ENCODE measurements around the gene TFR2. TPM values are rescaled to one million over a fixed set of nuclear protein-coding genes. Genes with fewer than 3 reads are reported as not detected.

Gene TFR2
- total and polyA plus RNA-seq, 9 of the 15 experiments (the other 6 are each of a cell fraction or from before 2014, with no cell fraction given) = 3.8 to 123 (median 51.1) TPM

GRCh38 chr7:100585511-100586265, 55.7 kb downstream of the TFR2 start, which contains the start of gene LRCH4 (continued):
- TF ChIP-seq E2F1 (CRISPR knock-in tag; IDR thresholded peaks at IDR 0.05) = peak; percentile 51; the same call in 1 of the 2 replicates
- peak; percentile 42 to 80 (median 67) for TF ChIP-seq YY1 (IDR thresholded peaks at IDR 0.05; ENCODE audit: borderline replicate concordance in 1 of 3, control insufficient read depth in 1 of 3, extremely low read depth in 1 of 3, insufficient read depth in 3 of 3, insufficient read length in 1 of 3, insufficient replicate concordance in 2 of 3, low read depth in 1 of 3, low read length in 2 of 3)
- peak in 1 of 2 experiments; percentile 87; a peak in 2 of 4 replicates for TF ChIP-seq TRIM24 (IDR thresholded peaks at IDR 0.05)
- TF ChIP-seq, protein P1, sequence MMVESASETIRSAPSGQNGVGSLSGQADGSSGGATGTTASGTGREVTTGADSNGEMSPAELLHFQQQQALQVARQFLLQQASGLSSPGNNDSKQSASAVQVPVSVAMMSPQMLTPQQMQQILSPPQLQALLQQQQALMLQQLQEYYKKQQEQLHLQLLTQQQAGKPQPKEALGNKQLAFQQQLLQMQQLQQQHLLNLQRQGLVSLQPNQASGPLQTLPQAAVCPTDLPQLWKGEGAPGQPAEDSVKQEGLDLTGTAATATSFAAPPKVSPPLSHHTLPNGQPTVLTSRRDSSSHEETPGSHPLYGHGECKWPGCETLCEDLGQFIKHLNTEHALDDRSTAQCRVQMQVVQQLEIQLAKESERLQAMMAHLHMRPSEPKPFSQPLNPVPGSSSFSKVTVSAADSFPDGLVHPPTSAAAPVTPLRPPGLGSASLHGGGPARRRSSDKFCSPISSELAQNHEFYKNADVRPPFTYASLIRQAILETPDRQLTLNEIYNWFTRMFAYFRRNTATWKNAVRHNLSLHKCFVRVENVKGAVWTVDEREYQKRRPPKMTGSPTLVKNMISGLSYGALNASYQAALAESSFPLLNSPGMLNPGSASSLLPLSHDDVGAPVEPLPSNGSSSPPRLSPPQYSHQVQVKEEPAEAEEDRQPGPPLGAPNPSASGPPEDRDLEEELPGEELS (CRISPR knock-in tag; IDR thresholded peaks at IDR 0.05; ENCODE audit: borderline replicate concordance) = 0 out of 2 replicates have a peak, but pooled peaks have one; percentile 25
- TF ChIP-seq PML (IDR thresholded peaks at IDR 0.05; ENCODE audit: low read length) = peak; percentile 93
- TF ChIP-seq, protein P2, sequence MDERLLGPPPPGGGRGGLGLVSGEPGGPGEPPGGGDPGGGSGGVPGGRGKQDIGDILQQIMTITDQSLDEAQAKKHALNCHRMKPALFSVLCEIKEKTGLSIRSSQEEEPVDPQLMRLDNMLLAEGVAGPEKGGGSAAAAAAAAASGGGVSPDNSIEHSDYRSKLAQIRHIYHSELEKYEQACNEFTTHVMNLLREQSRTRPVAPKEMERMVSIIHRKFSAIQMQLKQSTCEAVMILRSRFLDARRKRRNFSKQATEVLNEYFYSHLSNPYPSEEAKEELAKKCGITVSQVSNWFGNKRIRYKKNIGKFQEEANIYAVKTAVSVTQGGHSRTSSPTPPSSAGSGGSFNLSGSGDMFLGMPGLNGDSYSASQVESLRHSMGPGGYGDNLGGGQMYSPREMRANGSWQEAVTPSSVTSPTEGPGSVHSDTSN (CRISPR knock-in tag; IDR thresholded peaks at IDR 0.05; ENCODE audit: low read depth) = peak; percentile 70
- TF ChIP-seq, protein P2 (tag; conservative IDR thresholded peaks at IDR 0.05; ENCODE audit: low read depth) = no peak
- TF ChIP-seq NONO (IDR thresholded peaks at IDR 0.05; ENCODE audit: low read depth in 2 of 2, low read length in 1 of 2) = peak; percentile 92 to 99
- peak; percentile 51 for TF ChIP-seq DACH1 (IDR thresholded peaks at IDR 0.05; ENCODE audit: partially characterized antibody)
- peak; percentile 79; the same call in 1 of the 2 replicates for TF ChIP-seq ZBTB17 (CRISPR knock-in tag; IDR thresholded peaks at IDR 0.05)
- TF ChIP-seq, protein P3, sequence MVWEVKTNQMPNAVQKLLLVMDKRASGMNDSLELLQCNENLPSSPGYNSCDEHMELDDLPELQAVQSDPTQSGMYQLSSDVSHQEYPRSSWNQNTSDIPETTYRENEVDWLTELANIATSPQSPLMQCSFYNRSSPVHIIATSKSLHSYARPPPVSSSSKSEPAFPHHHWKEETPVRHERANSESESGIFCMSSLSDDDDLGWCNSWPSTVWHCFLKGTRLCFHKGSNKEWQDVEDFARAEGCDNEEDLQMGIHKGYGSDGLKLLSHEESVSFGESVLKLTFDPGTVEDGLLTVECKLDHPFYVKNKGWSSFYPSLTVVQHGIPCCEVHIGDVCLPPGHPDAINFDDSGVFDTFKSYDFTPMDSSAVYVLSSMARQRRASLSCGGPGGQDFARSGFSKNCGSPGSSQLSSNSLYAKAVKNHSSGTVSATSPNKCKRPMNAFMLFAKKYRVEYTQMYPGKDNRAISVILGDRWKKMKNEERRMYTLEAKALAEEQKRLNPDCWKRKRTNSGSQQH (CRISPR knock-in tag; IDR thresholded peaks at IDR 0.05) = peak; percentile 70; the same call in 1 of the 2 replicates
- no peak for TF ChIP-seq NUFIP1 (IDR thresholded peaks at IDR 0.05; ENCODE audit: partially characterized antibody)
- 0 out of 2 replicates have a peak, but pooled peaks have one; percentile 24 for TF ChIP-seq ZNF695 (CRISPR knock-in tag; IDR thresholded peaks at IDR 0.05)
- peak; percentile 95 for TF ChIP-seq ERF (CRISPR knock-in tag; IDR thresholded peaks at IDR 0.05)
- no peak for TF ChIP-seq TSC22D4 (tag; IDR thresholded peaks at IDR 0.05)
- TF ChIP-seq EP400 (IDR thresholded peaks at IDR 0.05) = peak; percentile 87
- peak; percentile 74 for TF ChIP-seq SRSF7 (optimal IDR thresholded peaks at IDR 0.05; ENCODE audit: low read depth, low read length)

Data from K562 (cell line).